HG02678 (cell line): Measurements from ENCODE around the gene DLL1.

ENCODE experiments used
- ATAC-seq: cut with Tn5 transposase; IDR thresholded peaks from one replicate; pipeline ENCODE4 v1.9.1; 2021; ENCODE audit warnings: mild to moderate bottlenecking, moderate library complexity; ENCODE audit not compliant: unreplicated experiment

Gene DLL1

GRCh38 chr6:170234419-170234818 lies 56.5 kb downstream of the DLL1 start:
- ATAC-seq, result no peak

- ATAC-seq, result no peak
Measured at GRCh38 chr6:170233286-170234205, 57.3 kb downstream of the DLL1 start.
